HUES48 (cell line): ENCODE measurements around the gene ZNF626.
"Not testable (repeated sequence)": the region's sequence is repeated elsewhere in the genome, so short reads cannot be mapped to it uniquely, and the experiment has no call there.

Source experiments
- H3K27ac ChIP-seq: one replicate; pipeline ENCODE4 v1.7.0; 2013; ENCODE audit warnings: low read depth, low read length, inconsistent platforms
- H3K27me3 ChIP-seq: 2 replicates; pipeline ENCODE4 v1.6.1; 2013; ENCODE audit warnings: mild to moderate bottlenecking, low read length; ENCODE audit not compliant: control insufficient read depth, insufficient read depth
- H3K36me3 ChIP-seq: 2 replicates; pipeline ENCODE4 v1.6.1; 2013; ENCODE audit warnings: low read length; ENCODE audit not compliant: control insufficient read depth, insufficient read depth
- H3K4me1 ChIP-seq: 2 replicates; pipeline ENCODE4 v1.6.1; 2013; ENCODE audit warnings: mild to moderate bottlenecking, low read length; ENCODE audit not compliant: control insufficient read depth, insufficient read depth
- H3K4me3 ChIP-seq: 2 replicates; pipeline ENCODE4 v1.5.1; 2013; ENCODE audit warnings: mild to moderate bottlenecking, low read depth, low read length
- H3K9ac ChIP-seq: 2 replicates; pipeline ENCODE4 v1.6.1; 2013; ENCODE audit warnings: mild to moderate bottlenecking, low read depth, low read length, moderate library complexity
- H3K9me3 ChIP-seq: 2 replicates; pipeline ENCODE4 v1.6.1; 2013; ENCODE audit warnings: low read length; ENCODE audit not compliant: control insufficient read depth, insufficient read depth

Gene ZNF626

GRCh38 chr19:20616071-20616470, 45.3 kb downstream of the ZNF626 start:
- Histone ChIP-seq H3K4me3 (no peak overlapping the region), H3K27ac (no peak overlapping the region), H3K4me1 (no peaks in the 10 kb centered on the region), H3K9me3 (peaks cover 25% of the 10 kb centered on the region), H3K9ac (no peak overlapping the region), H3K36me3 (no peaks in the 10 kb centered on the region), H3K27me3 (no peaks in the 10 kb centered on the region)

GRCh38 chr19:20614971-20615370, 46.4 kb downstream of the ZNF626 start:
- not testable (repeated sequence) for H3K36me3 ChIP-seq, H3K27ac ChIP-seq, H3K9ac ChIP-seq, H3K4me3 ChIP-seq, H3K27me3 ChIP-seq, H3K4me1 ChIP-seq
- H3K9me3 ChIP-seq, result peaks cover 25% of the 10 kb centered on the region

GRCh38 chr19:20612711-20613316, 48.6 kb downstream of the ZNF626 start:
- Histone ChIP-seq H3K27ac (no peak overlapping the region), H3K4me1 (no peaks in the 10 kb centered on the region), H3K9me3 (peaks cover 29% of the 10 kb centered on the region), H3K4me3 (no peak overlapping the region), H3K36me3 (no peaks in the 10 kb centered on the region), H3K27me3 (no peaks in the 10 kb centered on the region), H3K9ac (no peak overlapping the region)

GRCh38 chr19:20611866-20612265, 49.5 kb downstream of the ZNF626 start:
- H3K27ac ChIP-seq, result no peak overlapping the region
- H3K9ac ChIP-seq, result no peak overlapping the region
- H3K36me3 ChIP-seq, result no peaks in the 10 kb centered on the region
- peaks cover 31% of the 10 kb centered on the region for H3K9me3 ChIP-seq
- H3K4me3 ChIP-seq, result no peak overlapping the region
- no peaks in the 10 kb centered on the region for H3K27me3 ChIP-seq
- H3K4me1 ChIP-seq, result no peaks in the 10 kb centered on the region

- peaks cover 54% of the 10 kb centered on the region for H3K9me3 ChIP-seq
These were observed 53.4 kb downstream of the ZNF626 start for GRCh38 chr19:20607943-20608342.

More at GRCh38 chr19:20607943-20608342, 53.4 kb downstream of the ZNF626 start:
- no peaks in the 10 kb centered on the region for H3K27me3 ChIP-seq
- no peak overlapping the region for H3K9ac ChIP-seq
- no peaks in the 10 kb centered on the region for H3K36me3 ChIP-seq
- no peaks in the 10 kb centered on the region for H3K4me1 ChIP-seq
- no peak overlapping the region for H3K27ac ChIP-seq
- no peak overlapping the region for H3K4me3 ChIP-seq
